GM12878 (cell line): Measurements from ENCODE around the gene AATF. TPM values are rescaled to one million over a fixed set of nuclear protein-coding genes. Genes with fewer than 3 reads are reported as not detected.

Source experiments
- ATAC-seq: fragments of 200-7000 bp; cut with Tn5 transposase; 3 replicates; pipeline ENCODE4 v1.9.1; 2020; ENCODE audit warnings: mild to moderate bottlenecking, moderate library complexity
- BruUV-seq: library from RNA; stranded (reverse); fragments of 400-500 nt; replicated peaks from 2 replicates; lab custom pipeline; 2021; lab: Mats Ljungman, UMichigan
- CTCF ChIA-PET: fragments of 300-600 bp; sonication (Branson Sonifier 250); formaldehyde crosslinking; extraction: SDS; loops from one replicate; lab custom pipeline; 2021; ENCODE audit warnings: inconsistent platforms; lab: Yijun Ruan, JAX
- POLR2A ChIA-PET: fragments of 350-600 bp; formaldehyde crosslinking; extraction: SDS; loops from one replicate; lab custom pipeline; 2021; ENCODE audit warnings: inconsistent platforms; lab: Charles Lee
- RAD21 ChIA-PET: fragments of 300-600 bp; sonication (Branson Sonifier 250); formaldehyde crosslinking; loops from one replicate; lab custom pipeline; 2023; ENCODE audit warnings: antibody characterized with exemption; ENCODE audit not compliant: unreplicated experiment; lab: Charles Lee
- SMC1A ChIA-PET: fragments of 300-600 bp; sonication (Branson Sonifier 250); formaldehyde crosslinking; loops from one replicate; lab custom pipeline; 2023; ENCODE audit not compliant: unreplicated experiment, uncharacterized antibody; lab: Charles Lee
- DNase-seq: peaks from one replicate; pipeline ENCODE4 v3.0.0-alpha.2; 2011; ENCODE audit warnings: low read depth, low spot score
- FAIRE-seq: peaks from 3 replicates; lab custom pipeline; 2011; peaks lifted over from hg19 to GRCh38; lab: Jason Lieb, UNC
- H2AFZ ChIP-seq: 2 replicates; pipeline ENCODE4 v1.6.0; 2011; ENCODE audit warnings: low read depth, low read length, control low read depth; ENCODE audit not compliant: control insufficient read depth
- H3K27ac ChIP-seq: 2 replicates; pipeline ENCODE4 v1.5.1; 2011; ENCODE audit warnings: control low read depth; ENCODE audit not compliant: control insufficient read depth, insufficient read depth
- H3K27me3 ChIP-seq, 2 experiments: replicated peaks in 1 of 2; 2 replicates each; pipeline versions ENCODE4 v1.6.0 to v1.6.1; 2011; ENCODE audit warnings: low read length in 1 of 2; ENCODE audit not compliant: control insufficient read depth in 2 of 2, insufficient read depth in 2 of 2
- H3K36me3 ChIP-seq, 2 experiments: 2 replicates each; pipeline ENCODE4 v1.5.1; 2011; ENCODE audit warnings: low read length in 1 of 2; ENCODE audit not compliant: control insufficient read depth in 2 of 2, insufficient read depth in 2 of 2
- H3K4me1 ChIP-seq: 2 replicates; pipeline ENCODE4 v1.6.1; 2011; ENCODE audit warnings: mild to moderate bottlenecking, low read length, moderate library complexity, mixed read lengths; ENCODE audit not compliant: control insufficient read depth, insufficient read depth
- H3K4me2 ChIP-seq: 2 replicates; pipeline ENCODE4 v1.6.0; 2011; ENCODE audit warnings: control low read depth; ENCODE audit not compliant: control insufficient read depth, insufficient read depth
- H3K4me3 ChIP-seq: fragments of 200-600 bp; sonication (generic); 2 replicates; pipeline ENCODE4 v1.5.1; 2016
- H3K79me2 ChIP-seq: 2 replicates; pipeline ENCODE4 v1.6.0; 2011; ENCODE audit warnings: low read length; ENCODE audit not compliant: control insufficient read depth, insufficient read depth
- H3K9ac ChIP-seq: 2 replicates; pipeline ENCODE4 v1.8.0; 2011; ENCODE audit warnings: low read length, control low read depth, mixed read lengths; ENCODE audit not compliant: control insufficient read depth, insufficient read depth
- H3K9me3 ChIP-seq: replicated peaks from 3 replicates; pipeline ENCODE4 v1.5.1; 2011; ENCODE audit warnings: mild to moderate bottlenecking, low read length; ENCODE audit not compliant: control insufficient read depth, insufficient read depth
- H4K20me1 ChIP-seq: 2 replicates; pipeline ENCODE4 v1.6.0; 2011; ENCODE audit not compliant: control insufficient read depth, insufficient read depth
- BHLHE40 ChIP-seq, 2 experiments: fragments of 450-650 bp in 1 of 2; IDR thresholded peaks; 2 replicates each; pipeline ENCODE4 v1.6.1; 2011 to 2017; ENCODE audit warnings: low read depth in 2 of 2, borderline replicate concordance in 1 of 2, improper control_type of control experiment in 1 of 2, low read length in 1 of 2, mild to moderate bottlenecking in 1 of 2
- CBX3 ChIP-seq: fragments of 200-600 bp; sonication (generic); IDR thresholded peaks from 2 replicates; pipeline ENCODE4 v1.6.1; 2016; ENCODE audit warnings: low read depth, borderline replicate concordance
- CHD1 ChIP-seq: IDR thresholded peaks from 2 replicates; pipeline ENCODE4 v1.6.1; 2012; ENCODE audit warnings: low read depth, low read length, improper control_type of control experiment
- HDAC2 ChIP-seq: fragments of 200-600 bp; sonication (generic); IDR thresholded peaks from 2 replicates; pipeline ENCODE4 v1.6.1; 2017
- HDAC6 ChIP-seq: fragments of 200-600 bp; sonication (generic); IDR thresholded peaks from one replicate; pipeline ENCODE4 v1.8.0; 2017; ENCODE audit warnings: antibody characterized with exemption; ENCODE audit not compliant: unreplicated experiment
- KDM1A ChIP-seq: fragments of 200-600 bp; sonication (generic); IDR thresholded peaks from 2 replicates; pipeline ENCODE4 v1.6.1; 2016; ENCODE audit warnings: borderline replicate concordance
- MEF2A ChIP-seq: IDR thresholded peaks from 2 replicates; pipeline ENCODE4 v1.6.1; 2011; ENCODE audit warnings: low read depth, mild to moderate bottlenecking, low read length, moderate library complexity; ENCODE audit not compliant: insufficient read depth
- MEF2B ChIP-seq: fragments of 450-650 bp; IDR thresholded peaks from 2 replicates; pipeline ENCODE4 v1.6.1; 2018; ENCODE audit warnings: mild to moderate bottlenecking, moderate library complexity; ENCODE audit not compliant: partially characterized antibody, poor library complexity, severe bottlenecking
- MXI1 ChIP-seq: fragments of 150-350 bp; IDR thresholded peaks from 2 replicates; pipeline ENCODE4 v1.6.1; 2011; ENCODE audit warnings: low read depth, mild to moderate bottlenecking, inconsistent platforms, low read length, improper control_type of control experiment
- RB1 ChIP-seq: fragments of 450-650 bp; formaldehyde crosslinking; IDR thresholded peaks from 2 replicates; pipeline ENCODE4 v1.6.1; 2017; ENCODE audit warnings: mild to moderate bottlenecking, borderline replicate concordance
- SRF ChIP-seq, 2 experiments: IDR thresholded peaks; 2 replicates each; pipeline ENCODE4 v1.6.1; 2011; ENCODE audit warnings: low read depth in 2 of 2, low read length in 2 of 2, mild to moderate bottlenecking in 1 of 2, moderate library complexity in 1 of 2
- TCF12 ChIP-seq: IDR thresholded peaks from 2 replicates; pipeline ENCODE4 v1.6.1; 2011; ENCODE audit warnings: low read depth, mild to moderate bottlenecking, low read length
- ZNF24 ChIP-seq: fragments of 450-650 bp; IDR thresholded peaks from 2 replicates; pipeline ENCODE4 v1.6.1; 2017; ENCODE audit warnings: antibody characterized with exemption, mild to moderate bottlenecking
- WGBS: methylation state at CpG from one replicate; pipeline ENCODE4 v1.1.6; 2016; ENCODE audit warnings: low lambda C conversion rate; ENCODE audit not compliant: insufficient replicate concordance, insufficient coverage; ENCODE audit errors: missing lambda C conversion rate; 5-methylcytosine and 5-hydroxymethylcytosine counted together
- in situ Hi-C: fragments of 300-500 bp; cut with MboI; formaldehyde crosslinking; loops from 9 replicates; pipeline ENCODE4 v1.14.3; 2018; ENCODE audit warnings: mixed read lengths
- intact Hi-C: fragments of 100-400 bp; cut with micrococcal nuclease; formaldehyde crosslinking; loops from one replicate; pipeline ENCODE4 v1.14.2; 2022; ENCODE audit not compliant: unreplicated experiment
- polyA plus RNA-seq, 11 experiments: library from polyadenylated mRNA; depleted of rRNA in 4 of 11; unstranded in 6 of 11; stranded (reverse) in 5 of 11; fragments of >200 nt; fragmentation: Nextera tagmentation in 4 of 11; fragmentation: Illumina TruSeq in 1 of 11; extraction: Ambion mirVana in 4 of 11; extraction: Trizol in 1 of 11; gene quantifications; 1 replicate in 1 of 11; 2 replicates in 10 of 11; pipeline versions ENCODE4 v1.2.1 to v1.2.3, GENCODE V29; 2011 to 2016; ENCODE audit warnings: inconsistent platforms in 2 of 11, missing spikeins in 2 of 11, low read depth in 1 of 11
- total RNA-seq, 4 experiments: library from RNA; depleted of rRNA in 3 of 4; stranded (reverse); fragments of >200 nt in 3 of 4; fragmentation: Illumina TruSeq in 1 of 4; extraction: Trizol in 1 of 4; gene quantifications; 2 replicates each; pipeline versions ENCODE4 v1.2.1 to v1.2.3, GENCODE V29; 2013 to 2021
- TF ChIP-seq, protein P1 (sequence below): fragments of 450-650 bp; formaldehyde crosslinking; IDR thresholded peaks from 2 replicates; pipeline ENCODE4 v1.4.0; 2020; ENCODE audit warnings: mild to moderate bottlenecking, moderate library complexity

The AATF gene
- total and polyA plus RNA-seq, 10 of the 15 experiments (the other 5 are each of a cell fraction or from before 2014, with no cell fraction given) = 36.8 to 110 (median 77.9) TPM

DNA sequence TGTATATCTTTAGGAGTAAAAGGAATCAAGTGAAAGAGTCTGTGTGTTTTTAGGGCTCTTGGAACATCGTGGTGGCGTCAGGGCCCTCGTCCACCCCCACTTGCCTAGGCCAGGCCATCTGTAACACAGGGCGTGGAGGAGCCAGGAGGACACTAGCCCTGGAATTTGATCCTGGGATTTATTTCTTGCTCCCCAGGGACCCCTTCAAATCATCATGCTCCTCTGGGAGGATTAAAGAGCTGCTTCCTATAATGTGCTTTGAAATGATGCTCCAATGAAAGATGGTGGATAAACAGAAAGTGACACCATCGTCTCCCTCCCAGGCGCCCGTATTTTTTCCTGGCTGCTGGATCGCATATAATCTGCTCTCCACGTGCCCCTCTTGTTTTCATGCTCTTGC lies 113.3 kb downstream of the AATF start:
- ChIA-PET RAD21 (no interaction called here), SMC1A (no interaction called here), POLR2A (no interaction called here), CTCF (no interaction called here)
- Histone ChIP-seq H3K79me2 (no peaks in the 10 kb centered on the region), H3K4me2 (no peak overlapping the region), H3K36me3 (no peaks in the 10 kb centered on the region), H3K27me3 (no peaks in the 10 kb centered on the region), H3K4me3 (no peak overlapping the region), H4K20me1 (no peaks in the 10 kb centered on the region), H3K4me1 (no peaks in the 10 kb centered on the region), H2AFZ (no peak overlapping the region), H3K27ac (no peak overlapping the region), H3K9me3 (no peaks in the 10 kb centered on the region), H3K9ac (no peak overlapping the region)
- no peak for ATAC-seq
- no TSS peak for BruUV-seq
- FAIRE-seq = no peak
- in situ Hi-C loops (loop anchor here (25.0 kb wide), 1 partner anchor 450 kb away; the partner anchor contains the start of gene MRM1), intact Hi-C loops (no loop called here)
- DNase-seq = no peak
- no peak for TF ChIP-seq MEF2B
- no peak for TF ChIP-seq MXI1
- no peak for TF ChIP-seq KDM1A
- TF ChIP-seq RB1 = no peak
- no peak for TF ChIP-seq ZNF24
- WGBS = 68% methylated on average over 9 of the region's 9 CpGs

DNA sequence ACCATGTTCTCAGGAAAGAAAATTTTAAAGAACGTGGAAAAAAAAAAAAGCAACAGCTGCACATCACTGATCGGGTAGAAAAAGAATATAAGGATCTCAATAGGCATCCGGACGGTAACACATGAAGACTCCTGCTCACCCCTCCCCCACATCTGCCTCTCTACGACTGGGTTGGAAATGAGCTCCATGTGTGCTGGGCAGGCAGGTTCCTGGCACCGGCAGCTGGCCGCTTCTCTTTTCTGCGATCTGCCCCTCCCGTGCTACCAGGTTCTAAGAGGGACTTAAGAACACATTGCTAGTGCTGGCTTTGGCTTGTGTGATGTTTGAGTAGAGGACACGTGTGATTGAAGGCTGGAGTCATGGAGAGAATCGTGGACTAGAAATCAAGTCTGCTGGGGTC lies 115.5 kb downstream of the AATF start:
- ChIA-PET SMC1A (no interaction called here), RAD21 (no interaction called here), POLR2A (interaction anchor here (0.6 kb wide), 1 partner anchor 24 kb away, joined by 3 read pairs; no protein-coding TSS in a partner anchor), CTCF (interaction anchor here (0.7 kb wide), 1 partner anchor 309 kb away, joined by 3 read pairs; no protein-coding TSS in a partner anchor)
- Histone ChIP-seq H3K4me3 (no peak overlapping the region), H3K4me1 (no peaks in the 10 kb centered on the region), H3K9ac (no peak overlapping the region), H3K4me2 (no peak overlapping the region), H3K79me2 (no peaks in the 10 kb centered on the region), H3K27me3 (no peaks in the 10 kb centered on the region), H3K36me3 (no peaks in the 10 kb centered on the region), H4K20me1 (no peaks in the 10 kb centered on the region), H2AFZ (no peak overlapping the region), H3K9me3 (no peaks in the 10 kb centered on the region), H3K27ac (no peak overlapping the region)
- no peak for ATAC-seq
- no TSS peak for BruUV-seq
- DNase-seq = no peak
- in situ Hi-C loops (loop anchor here (25.0 kb wide), 1 partner anchor 452 kb away; the partner anchor contains the start of gene MRM1), intact Hi-C loops (no loop called here)
- WGBS = 63% methylated on average over 11 of the region's 11 CpGs
- FAIRE-seq = no peak
- TF ChIP-seq CBX3 (no peak), TCF12 (no peak), HDAC6 (no peak), HDAC2 (no peak), SRF (IDR thresholded peaks at IDR 0.05; ENCODE audit: low read depth in 2 of 2, low read length in 2 of 2) (no peak), BHLHE40 (IDR thresholded peaks at IDR 0.05; ENCODE audit: borderline replicate concordance in 1 of 2, low read depth in 2 of 2, low read length in 1 of 2) (no peak), MEF2A (no peak), CHD1 (no peak)
- TF ChIP-seq, protein P1, sequence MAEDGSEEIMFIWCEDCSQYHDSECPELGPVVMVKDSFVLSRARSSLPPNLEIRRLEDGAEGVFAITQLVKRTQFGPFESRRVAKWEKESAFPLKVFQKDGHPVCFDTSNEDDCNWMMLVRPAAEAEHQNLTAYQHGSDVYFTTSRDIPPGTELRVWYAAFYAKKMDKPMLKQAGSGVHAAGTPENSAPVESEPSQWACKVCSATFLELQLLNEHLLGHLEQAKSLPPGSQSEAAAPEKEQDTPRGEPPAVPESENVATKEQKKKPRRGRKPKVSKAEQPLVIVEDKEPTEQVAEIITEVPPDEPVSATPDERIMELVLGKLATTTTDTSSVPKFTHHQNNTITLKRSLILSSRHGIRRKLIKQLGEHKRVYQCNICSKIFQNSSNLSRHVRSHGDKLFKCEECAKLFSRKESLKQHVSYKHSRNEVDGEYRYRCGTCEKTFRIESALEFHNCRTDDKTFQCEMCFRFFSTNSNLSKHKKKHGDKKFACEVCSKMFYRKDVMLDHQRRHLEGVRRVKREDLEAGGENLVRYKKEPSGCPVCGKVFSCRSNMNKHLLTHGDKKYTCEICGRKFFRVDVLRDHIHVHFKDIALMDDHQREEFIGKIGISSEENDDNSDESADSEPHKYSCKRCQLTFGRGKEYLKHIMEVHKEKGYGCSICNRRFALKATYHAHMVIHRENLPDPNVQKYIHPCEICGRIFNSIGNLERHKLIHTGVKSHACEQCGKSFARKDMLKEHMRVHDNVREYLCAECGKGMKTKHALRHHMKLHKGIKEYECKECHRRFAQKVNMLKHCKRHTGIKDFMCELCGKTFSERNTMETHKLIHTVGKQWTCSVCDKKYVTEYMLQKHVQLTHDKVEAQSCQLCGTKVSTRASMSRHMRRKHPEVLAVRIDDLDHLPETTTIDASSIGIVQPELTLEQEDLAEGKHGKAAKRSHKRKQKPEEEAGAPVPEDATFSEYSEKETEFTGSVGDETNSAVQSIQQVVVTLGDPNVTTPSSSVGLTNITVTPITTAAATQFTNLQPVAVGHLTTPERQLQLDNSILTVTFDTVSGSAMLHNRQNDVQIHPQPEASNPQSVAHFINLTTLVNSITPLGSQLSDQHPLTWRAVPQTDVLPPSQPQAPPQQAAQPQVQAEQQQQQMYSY = no peak
